Vagina (tissue), 2 donors: Measurements from ENCODE around the gene FARP2. TPM values are rescaled to one million over a fixed set of nuclear protein-coding genes. Genes with fewer than 3 reads are reported as not detected.

Experiments
- DNase-seq, 2 donors: peaks; one replicate each; pipeline ENCODE4 v3.0.0-alpha.2; 2017; ENCODE audit errors: extremely low spot score in 2 of 2
- H3K27ac ChIP-seq: fragments of 200-600 bp; sonication (generic); one replicate; pipeline ENCODE4 v1.5.1; 2019
- H3K27me3 ChIP-seq: fragments of 200-600 bp; sonication (generic); one replicate; pipeline ENCODE4 v1.5.1; 2019
- H3K36me3 ChIP-seq, 2 donors: fragments of 200-600 bp; sonication (generic); one replicate each; pipeline ENCODE4 v1.5.1; 2017 to 2019
- H3K4me1 ChIP-seq: fragments of 200-600 bp; sonication (generic); one replicate; pipeline ENCODE4 v1.5.1; 2019
- H3K4me3 ChIP-seq, 2 donors: fragments of 200-600 bp; sonication (generic); 1 replicate in 1 of 2; 2 replicates in 1 of 2; pipeline ENCODE4 v1.5.1; 2016 to 2019
- H3K9me3 ChIP-seq: fragments of 200-600 bp; sonication (generic); one replicate; pipeline ENCODE4 v1.5.1; 2019
- CTCF ChIP-seq, 3 experiments: fragments of 450-650 bp in 2 of 3; fragments of 200-600 bp in 1 of 3; sonication (generic) in 1 of 3; IDR thresholded peaks; one replicate each; pipeline ENCODE4 v1.5.1; 2017 to 2019; ENCODE audit warnings: antibody characterized with exemption in 3 of 3, mild to moderate bottlenecking in 2 of 3, moderate library complexity in 2 of 3
- POLR2A ChIP-seq, 2 donors: fragments of 450-650 bp; IDR thresholded peaks; one replicate each; pipeline ENCODE4 v1.6.1; 2017; ENCODE audit warnings: antibody characterized with exemption in 2 of 2, mild to moderate bottlenecking in 2 of 2, moderate library complexity in 2 of 2
- POLR2AphosphoS5 ChIP-seq, 2 donors: sonication (generic); formaldehyde crosslinking; IDR thresholded peaks; one replicate each; pipeline ENCODE4 v1.9.0; 2017; ENCODE audit warnings: antibody characterized with exemption in 2 of 2, mild to moderate bottlenecking in 2 of 2, low read depth in 1 of 2; ENCODE audit not compliant: insufficient read depth in 1 of 2
- intact Hi-C: fragments of 100-400 bp; cut with DNase I; formaldehyde crosslinking; loops from one replicate; pipeline ENCODE4 v1.15.1; 2023
- total RNA-seq: library from RNA; depleted of rRNA; stranded (reverse); fragments of >200 nt; gene quantifications from one replicate; pipeline ENCODE4 v1.2.3, GENCODE V29; 2016

The FARP2 gene
- total RNA-seq, 1 donor from 2014 or later = 32.9 TPM

GRCh38 chr2:241359481-241360045 is 3.5 kb downstream of the FARP2 start:
- no peak overlapping the region for H3K27ac ChIP-seq
- intact Hi-C loops = loop anchor here (5.0 kb wide), 1 partner anchor 42 kb away; the partner anchor contains the start of genes HDLBP and SEPTIN2
- peaks cover 50% of the 10 kb centered on the region for H3K4me1 ChIP-seq
- no peak overlapping the region for H3K4me3 ChIP-seq
- H3K9me3 ChIP-seq = no peaks in the 10 kb centered on the region
- DNase-seq = no peak
- no peaks in the 10 kb centered on the region for H3K36me3 ChIP-seq
- TF ChIP-seq POLR2AphosphoS5 (IDR thresholded peaks at IDR 0.05; ENCODE audit: insufficient read depth in 1 of 2, low read depth in 1 of 2) = no peak
- no peak for TF ChIP-seq POLR2A (IDR thresholded peaks at IDR 0.05)
- no peak for TF ChIP-seq CTCF (IDR thresholded peaks at IDR 0.05)
- H3K27me3 ChIP-seq = no peaks in the 10 kb centered on the region

- intact Hi-C loops = no loop called here
- Histone ChIP-seq H3K4me1 (peaks cover 30% of the 10 kb centered on the region), H3K27me3 (no peaks in the 10 kb centered on the region), H3K9me3 (no peaks in the 10 kb centered on the region), H3K4me3 (no peak overlapping the region), H3K27ac (no peak overlapping the region), H3K36me3 (no peaks in the 10 kb centered on the region)
- TF ChIP-seq CTCF (IDR thresholded peaks at IDR 0.05) (no peak), POLR2AphosphoS5 (IDR thresholded peaks at IDR 0.05; ENCODE audit: insufficient read depth in 1 of 2, low read depth in 1 of 2) (no peak), POLR2A (IDR thresholded peaks at IDR 0.05) (no peak)
- DNase-seq = no peak
Measured at GRCh38 chr2:241363426-241363825, 7.3 kb downstream of the FARP2 start.

- DNase-seq = no peak
- intact Hi-C loops = no loop called here
- no peak overlapping the region for H3K4me3 ChIP-seq
- peaks cover 21% of the 10 kb centered on the region for H3K4me1 ChIP-seq
- TF ChIP-seq POLR2A (IDR thresholded peaks at IDR 0.05) (no peak), POLR2AphosphoS5 (IDR thresholded peaks at IDR 0.05; ENCODE audit: insufficient read depth in 1 of 2, low read depth in 1 of 2) (no peak), CTCF (IDR thresholded peaks at IDR 0.05) (no peak)
- no peak overlapping the region for H3K27ac ChIP-seq
- no peaks in the 10 kb centered on the region for H3K36me3 ChIP-seq
- H3K27me3 ChIP-seq = no peaks in the 10 kb centered on the region
- H3K9me3 ChIP-seq = no peaks in the 10 kb centered on the region
Measured at GRCh38 chr2:241364781-241365180, 8.7 kb downstream of the FARP2 start.

GRCh38 chr2:241366678-241367077 is 10.6 kb downstream of the FARP2 start:
- TF ChIP-seq POLR2AphosphoS5 (IDR thresholded peaks at IDR 0.05; ENCODE audit: insufficient read depth in 1 of 2, low read depth in 1 of 2) (no peak), POLR2A (IDR thresholded peaks at IDR 0.05) (no peak), CTCF (IDR thresholded peaks at IDR 0.05) (no peak)
- no peaks in the 10 kb centered on the region for H3K27me3 ChIP-seq
- intact Hi-C loops = no loop called here
- DNase-seq = no peak
- no peak overlapping the region for H3K4me3 ChIP-seq
- H3K4me1 ChIP-seq = peaks cover 21% of the 10 kb centered on the region
- H3K36me3 ChIP-seq = no peaks in the 10 kb centered on the region
- no peak overlapping the region for H3K27ac ChIP-seq
- H3K9me3 ChIP-seq = no peaks in the 10 kb centered on the region

GRCh38 chr2:241368643-241369042 is 12.6 kb downstream of the FARP2 start:
- Histone ChIP-seq H3K9me3 (no peaks in the 10 kb centered on the region), H3K27me3 (no peaks in the 10 kb centered on the region), H3K4me1 (peaks cover 23% of the 10 kb centered on the region), H3K4me3 (no peak overlapping the region), H3K27ac (no peak overlapping the region), H3K36me3 (no peaks in the 10 kb centered on the region)
- TF ChIP-seq CTCF (IDR thresholded peaks at IDR 0.05) = no peak
- no peak for TF ChIP-seq POLR2A (IDR thresholded peaks at IDR 0.05)
- TF ChIP-seq POLR2AphosphoS5 (IDR thresholded peaks at IDR 0.05; ENCODE audit: insufficient read depth in 1 of 2, low read depth in 1 of 2) = no peak
- DNase-seq = no peak
- intact Hi-C loops = no loop called here
